ENCODE results near the gene NDP. TPM values are rescaled to one million over a fixed set of nuclear protein-coding genes. Genes with fewer than 3 reads are reported as not detected.

NDP gene
- total RNA-seq, 1 donor from 2014 or later = not detected

DNA sequence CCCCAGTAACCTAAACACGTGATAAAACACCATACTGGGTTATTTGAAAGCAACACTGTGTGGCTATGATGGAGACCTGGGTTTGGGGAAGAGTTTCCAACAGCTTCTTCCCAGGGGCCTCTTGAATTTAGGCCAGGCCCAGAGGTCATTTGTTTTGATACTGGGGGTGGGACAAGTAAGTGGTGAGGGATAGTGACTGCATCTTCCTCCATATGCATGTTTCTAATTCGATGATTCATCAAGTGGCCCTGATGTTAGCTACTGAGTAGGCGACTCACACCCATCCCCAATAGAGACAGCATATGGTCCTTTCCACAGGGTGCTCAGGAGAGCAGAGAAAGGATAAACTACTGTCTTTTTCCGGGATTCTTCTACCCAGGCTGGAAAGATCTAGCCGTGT is 2.7 kb downstream of the NDP start:
- H4K20me1 ChIP-seq (ENCODE audit: insufficient read depth, low read length) = no peaks in the 10 kb centered on the region
- DNase-seq (ENCODE audit: low read depth) = peak; percentile 40
- peak overlapping the region; percentile 80 for H3K27ac ChIP-seq (ENCODE audit: low read depth, low read length)
- H3K9ac ChIP-seq (ENCODE audit: low read length) = peak overlapping the region; percentile 73
- H3K4me1 ChIP-seq (ENCODE audit: insufficient read depth, low read length) = peaks cover 31% of the 10 kb centered on the region
- TF ChIP-seq, protein P1, sequence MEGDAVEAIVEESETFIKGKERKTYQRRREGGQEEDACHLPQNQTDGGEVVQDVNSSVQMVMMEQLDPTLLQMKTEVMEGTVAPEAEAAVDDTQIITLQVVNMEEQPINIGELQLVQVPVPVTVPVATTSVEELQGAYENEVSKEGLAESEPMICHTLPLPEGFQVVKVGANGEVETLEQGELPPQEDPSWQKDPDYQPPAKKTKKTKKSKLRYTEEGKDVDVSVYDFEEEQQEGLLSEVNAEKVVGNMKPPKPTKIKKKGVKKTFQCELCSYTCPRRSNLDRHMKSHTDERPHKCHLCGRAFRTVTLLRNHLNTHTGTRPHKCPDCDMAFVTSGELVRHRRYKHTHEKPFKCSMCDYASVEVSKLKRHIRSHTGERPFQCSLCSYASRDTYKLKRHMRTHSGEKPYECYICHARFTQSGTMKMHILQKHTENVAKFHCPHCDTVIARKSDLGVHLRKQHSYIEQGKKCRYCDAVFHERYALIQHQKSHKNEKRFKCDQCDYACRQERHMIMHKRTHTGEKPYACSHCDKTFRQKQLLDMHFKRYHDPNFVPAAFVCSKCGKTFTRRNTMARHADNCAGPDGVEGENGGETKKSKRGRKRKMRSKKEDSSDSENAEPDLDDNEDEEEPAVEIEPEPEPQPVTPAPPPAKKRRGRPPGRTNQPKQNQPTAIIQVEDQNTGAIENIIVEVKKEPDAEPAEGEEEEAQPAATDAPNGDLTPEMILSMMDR (IDR thresholded peaks at IDR 0.05; ENCODE audit: insufficient read depth, low read depth, low read length) = no peak
- no peak for TF ChIP-seq EZH2 (IDR thresholded peaks at IDR 0.05; ENCODE audit: insufficient read depth, low read length)
- no peaks in the 10 kb centered on the region for H3K9me3 ChIP-seq (ENCODE audit: insufficient read depth, low read depth, low read length)
- Mint-ChIP-seq H3K4me1 (ENCODE audit: low read depth, unreplicated experiment) (peaks cover 13% of the 10 kb centered on the region), H3K36me3 (ENCODE audit: low read depth, unreplicated experiment) (no peaks in the 10 kb centered on the region), H3K27me3 (ENCODE audit: low read depth, unreplicated experiment) (peaks cover 8% of the 10 kb centered on the region), H3K9me3 (ENCODE audit: unreplicated experiment) (no peaks in the 10 kb centered on the region), H3K27ac (ENCODE audit: unreplicated experiment) (no peak overlapping the region), H3K4me3 (ENCODE audit: unreplicated experiment) (no peak overlapping the region)
- H3K4me2 ChIP-seq (ENCODE audit: low read length) = peak overlapping the region; percentile 71
- H3K36me3 ChIP-seq (ENCODE audit: insufficient read depth, low read length) = no peaks in the 10 kb centered on the region
- peak overlapping the region; percentile 18 for H2AFZ ChIP-seq (ENCODE audit: low read depth, low read length)
- no peaks in the 10 kb centered on the region for H3K79me2 ChIP-seq (ENCODE audit: insufficient read depth, low read length)
- FAIRE-seq = peak; percentile 94
- no peak overlapping the region for H3K4me3 ChIP-seq (ENCODE audit: insufficient read depth, low read depth, low read length)
- H3K27me3 ChIP-seq (ENCODE audit: insufficient read depth, low read length) = no peaks in the 10 kb centered on the region

DNA sequence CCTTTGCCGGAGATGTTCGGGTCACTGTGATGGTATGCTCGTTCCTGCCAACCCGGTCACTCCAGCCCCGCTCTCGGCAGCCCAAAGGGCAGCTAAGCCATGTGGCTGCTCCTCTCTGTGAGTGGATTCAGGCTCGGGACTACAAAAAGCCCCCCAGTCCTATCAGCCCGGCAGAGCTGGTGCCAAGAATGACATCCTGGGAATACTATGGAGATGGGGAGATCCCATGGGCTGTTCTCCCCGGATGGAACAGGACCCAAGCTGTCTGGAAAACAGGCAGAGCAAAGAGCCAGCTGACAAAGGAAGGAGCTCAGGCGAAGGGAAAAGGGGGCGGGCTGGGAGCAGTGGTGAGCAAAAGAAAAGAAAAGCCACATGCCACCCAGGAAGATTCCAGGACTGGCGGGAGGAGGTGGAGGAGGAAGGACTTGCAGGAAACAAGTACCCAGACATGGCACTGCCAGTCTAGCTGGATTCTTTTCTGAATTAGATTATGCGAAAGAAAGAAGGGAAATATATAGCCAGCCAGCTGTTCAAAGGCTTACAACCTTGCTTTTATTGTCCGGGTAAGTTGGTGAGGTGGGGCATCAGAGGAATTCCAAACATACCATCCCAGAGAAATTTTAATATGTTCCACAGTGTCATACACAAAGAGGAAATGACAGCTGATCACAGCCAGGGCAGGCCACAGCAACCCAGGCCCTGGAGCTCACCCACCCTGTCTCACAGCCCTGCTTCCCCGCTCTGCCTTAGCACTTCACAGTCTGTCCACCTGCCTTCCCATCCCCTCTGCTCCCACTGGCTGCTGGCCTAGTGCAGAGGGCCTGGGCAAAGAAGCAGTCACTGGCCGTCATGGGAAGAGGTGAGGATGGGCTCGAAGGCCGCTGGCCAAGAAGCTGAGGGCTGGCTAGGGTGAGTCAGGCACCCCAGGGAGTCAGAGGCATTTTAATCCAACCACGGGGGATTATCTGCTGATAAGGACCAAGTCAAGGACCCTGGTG is 3.4 kb downstream of the NDP start:
- Mint-ChIP-seq H3K36me3 (ENCODE audit: low read depth, unreplicated experiment) (no peaks in the 10 kb centered on the region), H3K27me3 (ENCODE audit: low read depth, unreplicated experiment) (peaks cover 8% of the 10 kb centered on the region), H3K4me1 (ENCODE audit: low read depth, unreplicated experiment) (peaks cover 13% of the 10 kb centered on the region), H3K27ac (ENCODE audit: unreplicated experiment) (peak overlapping the region; percentile 41), H3K4me3 (ENCODE audit: unreplicated experiment) (no peak overlapping the region), H3K9me3 (ENCODE audit: unreplicated experiment) (no peaks in the 10 kb centered on the region)
- no peaks in the 10 kb centered on the region for H3K79me2 ChIP-seq (ENCODE audit: insufficient read depth, low read length)
- TF ChIP-seq, protein P1 (IDR thresholded peaks at IDR 0.05; ENCODE audit: insufficient read depth, low read depth, low read length) = no peak
- TF ChIP-seq EZH2 (IDR thresholded peaks at IDR 0.05; ENCODE audit: insufficient read depth, low read length) = no peak
- H2AFZ ChIP-seq (ENCODE audit: low read depth, low read length) = peak overlapping the region; percentile 15
- H4K20me1 ChIP-seq (ENCODE audit: insufficient read depth, low read length) = no peaks in the 10 kb centered on the region
- H3K9me3 ChIP-seq (ENCODE audit: insufficient read depth, low read depth, low read length) = no peaks in the 10 kb centered on the region
- H3K9ac ChIP-seq (ENCODE audit: low read length) = peak overlapping the region; percentile 73
- H3K4me3 ChIP-seq (ENCODE audit: insufficient read depth, low read depth, low read length) = no peak overlapping the region
- no peaks in the 10 kb centered on the region for H3K36me3 ChIP-seq (ENCODE audit: insufficient read depth, low read length)
- peak; percentile 94 for FAIRE-seq
- DNase-seq (ENCODE audit: low read depth) = peak; percentile 65
- H3K4me2 ChIP-seq (ENCODE audit: low read length) = peak overlapping the region; percentile 71
- peaks cover 31% of the 10 kb centered on the region for H3K4me1 ChIP-seq (ENCODE audit: insufficient read depth, low read length)
- peak overlapping the region; percentile 80 for H3K27ac ChIP-seq (ENCODE audit: low read depth, low read length)
- no peaks in the 10 kb centered on the region for H3K27me3 ChIP-seq (ENCODE audit: insufficient read depth, low read length)
